PC-9 (cell line): ENCODE results near the gene GRPR. TPM values are rescaled to one million over a fixed set of nuclear protein-coding genes. Genes with fewer than 3 reads are reported as not detected.

ENCODE experiments used
- BruUV-seq: library from RNA; stranded (reverse); fragments of 400-500 nt; replicated peaks from 2 replicates; lab custom pipeline; 2021; lab: Mats Ljungman, UMichigan
- CTCF ChIA-PET: fragments of 300-600 bp; sonication (Branson Sonifier 250); formaldehyde crosslinking; loops from one replicate; lab custom pipeline; 2022; ENCODE audit warnings: antibody characterized with exemption; lab: Charles Lee
- POLR2A ChIA-PET: fragments of 300-600 bp; sonication (Branson Sonifier 250); formaldehyde crosslinking; loops from one replicate; lab custom pipeline; 2022; ENCODE audit warnings: antibody characterized with exemption; ENCODE audit not compliant: unreplicated experiment; lab: Charles Lee
- DNase-seq, 2 experiments: peaks; one replicate each; pipeline versions ENCODE4 v3.0.0 to v3.0.0-alpha.2; 2015 to 2022; ENCODE audit warnings: mixed read lengths in 1 of 2
- H2AFZ ChIP-seq: fragments of 200-600 bp; sonication (generic); 2 replicates; pipeline ENCODE4 v1.8.1; 2017; ENCODE audit warnings: antibody characterized with exemption
- H3F3A ChIP-seq: fragments of 200-600 bp; sonication (generic); 2 replicates; pipeline ENCODE4 v1.8.1; 2017; ENCODE audit warnings: antibody characterized with exemption, mild to moderate bottlenecking, low read depth; ENCODE audit not compliant: insufficient read depth
- H3K27ac ChIP-seq: fragments of 200-600 bp; sonication (generic); 2 replicates; pipeline ENCODE4 v1.6.1; 2016; ENCODE audit warnings: mixed run types
- H3K27me3 ChIP-seq: fragments of 200-600 bp; sonication (generic); 2 replicates; pipeline ENCODE4 v1.6.1; 2016; ENCODE audit warnings: low read depth, mixed run types; ENCODE audit not compliant: insufficient read depth
- H3K36me3 ChIP-seq: fragments of 200-600 bp; sonication (generic); 2 replicates; pipeline ENCODE4 v1.6.1; 2016; ENCODE audit warnings: low read depth, mixed run types
- H3K4me1 ChIP-seq: fragments of 200-600 bp; sonication (generic); replicated peaks from 2 replicates; pipeline ENCODE4 v1.6.1; 2016; ENCODE audit warnings: mixed run types; ENCODE audit not compliant: insufficient read depth
- H3K4me2 ChIP-seq: fragments of 200-600 bp; sonication (generic); 2 replicates; pipeline ENCODE4 v1.6.1; 2017; ENCODE audit warnings: mixed run types
- H3K4me3 ChIP-seq: fragments of 200-600 bp; sonication (generic); 2 replicates; pipeline ENCODE4 v1.6.1; 2016; ENCODE audit warnings: mixed run types
- H3K79me2 ChIP-seq: fragments of 200-600 bp; sonication (generic); 2 replicates; pipeline ENCODE4 v1.6.1; 2017; ENCODE audit warnings: low read depth, mixed run types
- H3K9me2 ChIP-seq: fragments of 200-600 bp; sonication (generic); 2 replicates; pipeline ENCODE4 v1.8.1; 2017; ENCODE audit warnings: mild to moderate bottlenecking; ENCODE audit not compliant: insufficient read depth
- H3K9me3 ChIP-seq: fragments of 200-600 bp; sonication (generic); 2 replicates; pipeline ENCODE4 v1.8.1; 2016; ENCODE audit warnings: low read depth; ENCODE audit not compliant: insufficient read depth
- H4K20me1 ChIP-seq: fragments of 200-600 bp; sonication (generic); 2 replicates; pipeline ENCODE4 v1.8.1; 2017; ENCODE audit not compliant: insufficient read depth
- CTCF ChIP-seq: fragments of 200-600 bp; sonication (generic); conservative IDR thresholded peaks from 2 replicates; pipeline ENCODE4 v1.6.1; 2017; ENCODE audit warnings: mixed run types, antibody characterized with exemption, mild to moderate bottlenecking, moderate library complexity
- EZH2 ChIP-seq: fragments of 200-600 bp; sonication (generic); IDR thresholded peaks from 2 replicates; pipeline ENCODE4 v1.8.0; 2017; ENCODE audit warnings: antibody characterized with exemption, low read depth
- intact Hi-C: fragments of 100-400 bp; cut with micrococcal nuclease; formaldehyde crosslinking; loops from one replicate; pipeline ENCODE4 v1.10.0; 2022; ENCODE audit not compliant: unreplicated experiment
- total RNA-seq: library from RNA; stranded (reverse); gene quantifications from 2 replicates; pipeline ENCODE4 v1.2.3, GENCODE V29; 2021

GRPR gene
- total RNA-seq, 1 experiment from 2014 or later, result 1.1 TPM

GRCh38 chrX:16188687-16189086 lies 65.3 kb downstream of the GRPR start:
- Histone ChIP-seq H3F3A (no peaks in the 10 kb centered on the region), H3K9me2 (no peaks in the 10 kb centered on the region), H3K4me3 (no peak overlapping the region), H3K27ac (no peak overlapping the region), H3K9me3 (no peaks in the 10 kb centered on the region), H3K4me2 (no peak overlapping the region), H2AFZ (no peak overlapping the region), H3K79me2 (no peaks in the 10 kb centered on the region), H3K36me3 (no peaks in the 10 kb centered on the region), H4K20me1 (no peaks in the 10 kb centered on the region), H3K4me1 (peaks cover 22% of the 10 kb centered on the region; the same call in 1 of the 2 replicates), H3K27me3 (no peaks in the 10 kb centered on the region)
- TF ChIP-seq EZH2 (no peak), CTCF (no peak)
- intact Hi-C loops, result no loop called here
- BruUV-seq, result no TSS peak
- ChIA-PET POLR2A (no interaction called here), CTCF (no interaction called here)
- no peak for DNase-seq

- H3K27me3 ChIP-seq, result no peaks in the 10 kb centered on the region
- no peaks in the 10 kb centered on the region for H3K79me2 ChIP-seq
- no peak for TF ChIP-seq CTCF
- TF ChIP-seq EZH2, result no peak
- H3F3A ChIP-seq, result no peaks in the 10 kb centered on the region
- DNase-seq, result no peak
- H3K27ac ChIP-seq, result no peak overlapping the region
- no peak overlapping the region for H3K4me3 ChIP-seq
- peaks cover 7% of the 10 kb centered on the region; the same call in 1 of the 2 replicates for H3K4me1 ChIP-seq
- H4K20me1 ChIP-seq, result no peaks in the 10 kb centered on the region
- no peak overlapping the region for H3K4me2 ChIP-seq
- no peaks in the 10 kb centered on the region for H3K36me3 ChIP-seq
- H3K9me2 ChIP-seq, result no peaks in the 10 kb centered on the region
- ChIA-PET CTCF (no interaction called here), POLR2A (no interaction called here)
- no peak overlapping the region for H2AFZ ChIP-seq
- no TSS peak for BruUV-seq
- no peaks in the 10 kb centered on the region for H3K9me3 ChIP-seq
- intact Hi-C loops, result no loop called here
Measured at GRCh38 chrX:16191605-16192004, 68.2 kb downstream of the GRPR start.

- H3K79me2 ChIP-seq, result no peaks in the 10 kb centered on the region
- no TSS peak for BruUV-seq
- no peak for DNase-seq
- no peaks in the 10 kb centered on the region for H3K27me3 ChIP-seq
- no peak overlapping the region for H3K4me2 ChIP-seq
- H2AFZ ChIP-seq, result no peak overlapping the region
- no peak overlapping the region for H3K4me3 ChIP-seq
- H3K9me3 ChIP-seq, result no peaks in the 10 kb centered on the region
- CTCF ChIA-PET, result no interaction called here
- H3K9me2 ChIP-seq, result no peaks in the 10 kb centered on the region
- intact Hi-C loops, result no loop called here
- POLR2A ChIA-PET, result no interaction called here
- H4K20me1 ChIP-seq, result no peaks in the 10 kb centered on the region
- no peaks in the 10 kb centered on the region for H3K4me1 ChIP-seq
- no peaks in the 10 kb centered on the region for H3F3A ChIP-seq
- no peak overlapping the region for H3K27ac ChIP-seq
- no peaks in the 10 kb centered on the region for H3K36me3 ChIP-seq
- TF ChIP-seq EZH2 (no peak), CTCF (no peak)
Measured at GRCh38 chrX:16196829-16197228, 73.5 kb downstream of the GRPR start.
